Smooth muscle cell (in vitro differentiated cells): ENCODE results near the gene MGAT4C. TPM values are rescaled to one million over a fixed set of nuclear protein-coding genes. Genes with fewer than 3 reads are reported as not detected.

Experiments used
- DNase-seq: peaks from one replicate; lab custom pipeline; 2025; ENCODE audit not compliant: unreplicated experiment; lab: John Stamatoyannopoulos, UW
- H2AFZ ChIP-seq: fragments of 200-600 bp; sonication (generic); 2 replicates; pipeline ENCODE4 v1.6.0; 2016; ENCODE audit warnings: antibody characterized with exemption, low read depth, mild to moderate bottlenecking
- H3F3A ChIP-seq: fragments of 200-600 bp; sonication (generic); 2 replicates; pipeline ENCODE4 v1.6.0; 2017; ENCODE audit warnings: antibody characterized with exemption, low read depth
- H3K27ac ChIP-seq: fragments of 200-600 bp; sonication (generic); 2 replicates; pipeline ENCODE4 v1.5.1; 2016; ENCODE audit warnings: low read depth, mild to moderate bottlenecking
- H3K27me3 ChIP-seq: fragments of 200-600 bp; sonication (generic); 2 replicates; pipeline ENCODE4 v1.6.1; 2016; ENCODE audit warnings: low read depth, mild to moderate bottlenecking
- H3K36me3 ChIP-seq: fragments of 200-600 bp; sonication (generic); 2 replicates; pipeline ENCODE4 v1.5.1; 2016; ENCODE audit warnings: low read depth
- H3K4me1 ChIP-seq: fragments of 200-600 bp; sonication (generic); 2 replicates; pipeline ENCODE4 v1.5.1; 2016; ENCODE audit warnings: low read depth
- H3K4me2 ChIP-seq: fragments of 200-600 bp; sonication (generic); 2 replicates; pipeline ENCODE4 v1.6.0; 2016; ENCODE audit warnings: mild to moderate bottlenecking
- H3K4me3 ChIP-seq: fragments of 200-600 bp; sonication (generic); 2 replicates; pipeline ENCODE4 v1.5.1; 2016; ENCODE audit warnings: mild to moderate bottlenecking
- H3K79me2 ChIP-seq: fragments of 200-600 bp; sonication (generic); 2 replicates; pipeline ENCODE4 v1.6.0; 2016; ENCODE audit warnings: low read depth, mild to moderate bottlenecking
- H3K9ac ChIP-seq: fragments of 200-600 bp; sonication (generic); 2 replicates; pipeline ENCODE4 v1.6.0; 2016; ENCODE audit warnings: low read depth
- H3K9me3 ChIP-seq: fragments of 200-600 bp; sonication (generic); replicated peaks from 2 replicates; pipeline ENCODE4 v1.5.1; 2016; ENCODE audit warnings: low read depth
- H4K20me1 ChIP-seq: fragments of 200-600 bp; sonication (generic); 2 replicates; pipeline ENCODE4 v1.6.0; 2016; ENCODE audit warnings: low read depth
- CTCF ChIP-seq: fragments of 200-600 bp; sonication (generic); IDR thresholded peaks from 2 replicates; pipeline ENCODE4 v1.5.1; 2017; ENCODE audit warnings: borderline replicate concordance, mild to moderate bottlenecking, antibody characterized with exemption; ENCODE audit not compliant: insufficient read depth, poor library complexity, severe bottlenecking
- WGBS: methylation state at CpG from one replicate; pipeline ENCODE4 v1.1.7; 2016; ENCODE audit warnings: low lambda C conversion rate; 5-methylcytosine and 5-hydroxymethylcytosine counted together
- polyA plus RNA-seq: library from polyadenylated mRNA; unstranded; fragments of >200 nt; fragmentation: Nextera tagmentation; extraction: Ambion mirVana; gene quantifications from 2 replicates; pipeline ENCODE4 v1.2.1, GENCODE V29; 2016
- total RNA-seq: library from RNA; depleted of rRNA; stranded (reverse); fragments of >200 nt; gene quantifications from 2 replicates; pipeline ENCODE4 v1.2.3, GENCODE V29; 2014

Gene MGAT4C
- total and polyA plus RNA-seq, 2 experiments from 2014 or later, result 0.22 TPM; not detected in 1

DNA sequence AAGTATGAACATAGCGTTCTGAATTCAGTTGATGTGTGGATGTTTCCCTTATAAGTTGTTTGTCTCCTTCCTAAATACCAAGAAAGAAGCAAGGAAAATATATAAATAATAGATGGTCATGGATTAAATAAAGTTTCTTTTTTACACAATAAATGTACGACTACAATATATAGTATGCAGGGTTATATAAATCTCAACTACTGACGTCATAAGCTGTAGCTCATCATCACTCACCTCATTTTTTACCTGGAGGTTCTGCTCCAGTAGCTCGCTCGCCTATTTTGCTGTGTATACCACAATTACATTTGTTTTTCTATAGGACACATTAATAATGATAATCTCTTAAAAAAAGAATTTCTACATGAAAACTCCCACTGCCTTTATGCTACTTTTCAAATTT lies 272.6 kb downstream of the MGAT4C start:
- TF ChIP-seq CTCF, result no peak
- H4K20me1 ChIP-seq, result no peaks in the 10 kb centered on the region

GRCh38 chr12:85979641-85980040 lies 276.6 kb downstream of the MGAT4C start:
- no peak overlapping the region for H3K9ac ChIP-seq
- H3K4me2 ChIP-seq, result no peak overlapping the region
- no peaks in the 10 kb centered on the region for H3K4me1 ChIP-seq
- no peaks in the 10 kb centered on the region for H3K79me2 ChIP-seq
- no peaks in the 10 kb centered on the region for H4K20me1 ChIP-seq
- no peaks in the 10 kb centered on the region for H3F3A ChIP-seq
- WGBS, result 80% methylated on average over 4 of the region's 4 CpGs
- no peak for DNase-seq
- H3K4me3 ChIP-seq, result no peak overlapping the region
- H3K36me3 ChIP-seq, result no peaks in the 10 kb centered on the region
- no peak overlapping the region for H3K27ac ChIP-seq
- H3K27me3 ChIP-seq, result no peaks in the 10 kb centered on the region
- no peak overlapping the region for H2AFZ ChIP-seq
- TF ChIP-seq CTCF, result no peak
- no peaks in the 10 kb centered on the region for H3K9me3 ChIP-seq

More for the DNA sequence above, 272.6 kb downstream of the MGAT4C start:
- no peaks in the 10 kb centered on the region for H3F3A ChIP-seq
- H2AFZ ChIP-seq, result no peak overlapping the region
- H3K27me3 ChIP-seq, result no peaks in the 10 kb centered on the region
- H3K9ac ChIP-seq, result no peak overlapping the region
- no peaks in the 10 kb centered on the region for H3K4me1 ChIP-seq
- H3K27ac ChIP-seq, result no peak overlapping the region
- no peak for DNase-seq
- H3K4me3 ChIP-seq, result no peak overlapping the region
- H3K79me2 ChIP-seq, result no peaks in the 10 kb centered on the region
- no peak overlapping the region for H3K4me2 ChIP-seq
- WGBS, result 90% methylated on average over 5 of the region's 5 CpGs
- no peaks in the 10 kb centered on the region for H3K36me3 ChIP-seq
- H3K9me3 ChIP-seq, result no peaks in the 10 kb centered on the region

GRCh38 chr12:85975716-85976115 lies 280.5 kb downstream of the MGAT4C start:
- Histone ChIP-seq H3K27ac (no peak overlapping the region), H4K20me1 (no peaks in the 10 kb centered on the region), H3K4me2 (no peak overlapping the region), H3K9me3 (no peaks in the 10 kb centered on the region), H3K9ac (no peak overlapping the region), H3K27me3 (no peaks in the 10 kb centered on the region), H3K36me3 (no peaks in the 10 kb centered on the region), H3K79me2 (no peaks in the 10 kb centered on the region), H3K4me3 (no peak overlapping the region), H3F3A (no peaks in the 10 kb centered on the region), H3K4me1 (no peaks in the 10 kb centered on the region), H2AFZ (no peak overlapping the region)
- 88% methylated on average over 1 of the region's 1 CpG for WGBS
- no peak for TF ChIP-seq CTCF
- no peak for DNase-seq

GRCh38 chr12:85971800-85972199 lies 284.4 kb downstream of the MGAT4C start:
- no peaks in the 10 kb centered on the region for H3F3A ChIP-seq
- no peaks in the 10 kb centered on the region for H3K79me2 ChIP-seq
- no peak for TF ChIP-seq CTCF
- no peak overlapping the region for H3K9ac ChIP-seq
- no peak overlapping the region for H3K4me3 ChIP-seq
- H3K36me3 ChIP-seq, result no peaks in the 10 kb centered on the region
- no peaks in the 10 kb centered on the region for H3K27me3 ChIP-seq
- no peaks in the 10 kb centered on the region for H3K9me3 ChIP-seq
- no peak overlapping the region for H3K27ac ChIP-seq
- DNase-seq, result no peak
- peak overlapping the region; percentile 51 for H2AFZ ChIP-seq
- no peaks in the 10 kb centered on the region for H3K4me1 ChIP-seq
- no peaks in the 10 kb centered on the region for H4K20me1 ChIP-seq
- no peak overlapping the region for H3K4me2 ChIP-seq
